SK-N-SH treated with all-trans-retinoic acid at 6 μM for 48 hours (cell line): Measurements from ENCODE around the gene FIGNL2.

ENCODE experiments used
- ARNTL ChIP-seq: fragments of 450-650 bp; formaldehyde crosslinking; IDR thresholded peaks from 2 replicates; pipeline ENCODE4 v1.5.0; 2020; ENCODE audit warnings: low read depth, mild to moderate bottlenecking, moderate library complexity, borderline replicate concordance
- CSDC2 ChIP-seq: fragments of 250-450 bp; sonication (Bioruptor Pico); IDR thresholded peaks from 2 replicates; pipeline ENCODE4 v1.5.0; 2020; ENCODE audit warnings: mild to moderate bottlenecking, moderate library complexity
- CSRNP3 ChIP-seq: fragments of 250-450 bp; sonication (Bioruptor Pico); IDR thresholded peaks from 2 replicates; pipeline ENCODE4 v1.5.1; 2021; ENCODE audit warnings: mild to moderate bottlenecking, moderate library complexity
- ESRRG ChIP-seq: fragments of 250-450 bp; sonication (Bioruptor Pico); IDR thresholded peaks from 2 replicates; pipeline ENCODE4 v1.6.1; 2021; ENCODE audit warnings: mild to moderate bottlenecking
- OSR1 ChIP-seq: fragments of 250-450 bp; sonication (Bioruptor Pico); IDR thresholded peaks from 2 replicates; pipeline ENCODE4 v1.8.0; 2022; ENCODE audit warnings: moderate library complexity, mild to moderate bottlenecking, inconsistent platforms
- PATZ1 ChIP-seq: fragments of 250-450 bp; sonication (Bioruptor Pico); IDR thresholded peaks from 2 replicates; pipeline ENCODE4 v1.8.0; 2020; ENCODE audit warnings: mild to moderate bottlenecking, moderate library complexity, borderline replicate concordance
- RARB ChIP-seq: fragments of 250-450 bp; sonication (Bioruptor Pico); IDR thresholded peaks from 2 replicates; pipeline ENCODE4 v1.8.0; 2021; ENCODE audit warnings: mild to moderate bottlenecking, moderate library complexity
- SNAI2 ChIP-seq: fragments of 250-450 bp; sonication (Bioruptor Pico); IDR thresholded peaks from 2 replicates; pipeline ENCODE4 v1.5.0; 2020; ENCODE audit warnings: mild to moderate bottlenecking, moderate library complexity
- TOX ChIP-seq: fragments of 250-450 bp; sonication (Bioruptor Pico); IDR thresholded peaks from 2 replicates; pipeline ENCODE4 v1.8.0; 2021; ENCODE audit warnings: mild to moderate bottlenecking, moderate library complexity, borderline replicate concordance
- ZC3H10 ChIP-seq: fragments of 250-450 bp; sonication (Bioruptor Pico); IDR thresholded peaks from 2 replicates; pipeline ENCODE4 v1.5.1; 2021; ENCODE audit warnings: mild to moderate bottlenecking, moderate library complexity
- ZFP3 ChIP-seq: fragments of 250-450 bp; sonication (Bioruptor Pico); IDR thresholded peaks from 2 replicates; pipeline ENCODE4 v1.5.0; 2020; ENCODE audit warnings: mild to moderate bottlenecking, moderate library complexity
- ZFP30 ChIP-seq: fragments of 450-650 bp; formaldehyde crosslinking; IDR thresholded peaks from 2 replicates; pipeline ENCODE4 v1.5.0; 2022; ENCODE audit warnings: mild to moderate bottlenecking, moderate library complexity

- TF ChIP-seq RARB (CRISPR knock-in tag) (no peak), PATZ1 (CRISPR knock-in tag) (no peak), ARNTL (CRISPR knock-in tag) (no peak), ZFP30 (CRISPR knock-in tag) (no peak), ZC3H10 (no peak), OSR1 (no peak), ZFP3 (no peak), CSRNP3 (no peak), TOX (CRISPR knock-in tag) (no peak), ESRRG (CRISPR knock-in tag) (no peak), CSDC2 (no peak), SNAI2 (CRISPR knock-in tag) (no peak)
Observed at GRCh38 chr12:51873251-51873994, 24.9 kb upstream of the FIGNL2 start.
